ENCODE data around the gene C17orf113.

DNA sequence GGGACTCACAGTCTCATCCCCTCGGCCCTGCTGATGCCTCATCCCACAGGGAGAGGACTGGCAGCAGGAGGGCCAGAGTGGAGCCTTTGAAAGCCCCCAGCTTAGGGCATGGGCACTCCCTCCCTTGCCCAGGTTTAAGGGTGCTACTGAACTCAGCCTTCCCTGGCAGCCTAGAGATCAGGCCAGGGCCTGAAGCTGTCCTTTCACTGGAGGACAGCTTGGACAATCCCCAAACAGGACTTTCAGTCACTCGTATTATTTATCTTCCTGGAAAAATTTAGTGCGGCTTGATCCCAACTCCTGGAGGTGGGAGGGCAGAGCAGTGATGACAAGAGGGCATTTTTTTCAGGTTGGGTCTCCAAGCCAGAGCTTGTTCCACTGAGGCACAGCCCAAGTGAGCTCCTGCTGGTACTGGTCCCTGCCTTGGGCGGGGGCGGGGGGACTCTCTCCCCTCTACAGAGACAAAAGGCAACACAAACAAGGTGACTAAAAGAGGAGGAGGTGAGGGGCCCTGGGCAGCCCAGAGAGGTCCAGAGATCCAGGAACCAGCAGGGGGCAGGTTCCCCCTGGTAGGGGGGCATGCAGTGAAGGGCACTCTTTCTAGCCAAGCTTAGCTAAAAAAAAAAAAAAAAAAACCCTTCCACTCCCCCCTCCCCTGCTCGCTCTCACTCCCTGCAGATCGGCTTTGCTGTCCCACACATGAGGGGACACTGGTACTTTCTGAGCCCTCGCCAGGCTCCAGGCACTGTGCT is 46.1 kb upstream of the C17orf113 start:
- TF ChIP-seq EZH2 (IDR thresholded peaks at IDR 0.05; ENCODE audit: borderline replicate concordance, low read length), result no peak
- TF ChIP-seq, protein P1, sequence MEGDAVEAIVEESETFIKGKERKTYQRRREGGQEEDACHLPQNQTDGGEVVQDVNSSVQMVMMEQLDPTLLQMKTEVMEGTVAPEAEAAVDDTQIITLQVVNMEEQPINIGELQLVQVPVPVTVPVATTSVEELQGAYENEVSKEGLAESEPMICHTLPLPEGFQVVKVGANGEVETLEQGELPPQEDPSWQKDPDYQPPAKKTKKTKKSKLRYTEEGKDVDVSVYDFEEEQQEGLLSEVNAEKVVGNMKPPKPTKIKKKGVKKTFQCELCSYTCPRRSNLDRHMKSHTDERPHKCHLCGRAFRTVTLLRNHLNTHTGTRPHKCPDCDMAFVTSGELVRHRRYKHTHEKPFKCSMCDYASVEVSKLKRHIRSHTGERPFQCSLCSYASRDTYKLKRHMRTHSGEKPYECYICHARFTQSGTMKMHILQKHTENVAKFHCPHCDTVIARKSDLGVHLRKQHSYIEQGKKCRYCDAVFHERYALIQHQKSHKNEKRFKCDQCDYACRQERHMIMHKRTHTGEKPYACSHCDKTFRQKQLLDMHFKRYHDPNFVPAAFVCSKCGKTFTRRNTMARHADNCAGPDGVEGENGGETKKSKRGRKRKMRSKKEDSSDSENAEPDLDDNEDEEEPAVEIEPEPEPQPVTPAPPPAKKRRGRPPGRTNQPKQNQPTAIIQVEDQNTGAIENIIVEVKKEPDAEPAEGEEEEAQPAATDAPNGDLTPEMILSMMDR (conservative IDR thresholded peaks at IDR 0.05 in 1 of 2, IDR thresholded peaks at IDR 0.05 in 1 of 2; ENCODE audit: extremely low read depth in 1 of 2, insufficient read depth in 1 of 2, low read depth in 1 of 2, low read length in 2 of 2), result no peak
